ENCODE results near the gene NUP155.
"Not testable (repeated sequence)": the region's sequence is repeated elsewhere in the genome, so short reads cannot be mapped to it uniquely, and the experiment has no call there.

Gene NUP155

DNA sequence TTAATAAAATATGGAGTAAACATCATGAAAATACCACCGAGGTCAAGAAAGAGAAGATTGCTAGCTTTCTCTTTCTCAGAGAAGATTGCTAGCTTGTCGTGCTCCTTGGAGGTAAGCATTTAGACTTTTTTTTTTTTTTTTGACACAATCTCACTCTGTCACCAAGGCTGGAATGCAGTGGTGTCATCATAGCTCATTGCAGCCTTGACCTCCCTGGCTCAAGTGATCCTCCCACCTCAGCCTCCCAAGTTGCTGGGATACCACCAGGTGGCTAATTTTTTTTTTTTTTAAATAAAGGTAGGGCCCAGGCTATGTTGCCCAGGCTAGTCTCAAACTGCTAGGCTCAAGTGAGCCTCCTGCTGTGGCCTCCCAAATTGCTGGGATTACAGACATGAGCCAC lies 95.4 kb downstream of the NUP155 start:
- no peak for DNase-seq

DNA sequence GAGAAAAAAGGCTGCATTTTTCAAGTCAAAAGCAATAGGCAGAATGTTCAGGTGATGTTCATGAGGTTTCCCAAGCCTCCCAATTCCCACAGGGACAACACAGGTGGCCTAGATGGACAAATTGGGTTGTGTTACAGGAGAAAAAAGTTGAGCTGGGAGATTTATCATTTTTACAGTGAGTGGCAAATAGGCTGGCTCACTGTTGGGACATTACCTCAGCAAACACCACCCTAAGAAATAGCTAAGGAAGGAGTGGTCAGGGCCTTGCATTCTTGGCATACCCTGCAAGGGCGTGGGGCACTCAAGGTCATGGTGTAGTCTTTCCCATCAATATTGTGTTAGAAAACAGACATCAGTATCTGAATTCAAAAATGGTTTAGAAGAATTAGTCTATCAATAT lies 98.4 kb downstream of the NUP155 start:
- DNase-seq, result no peak

DNA sequence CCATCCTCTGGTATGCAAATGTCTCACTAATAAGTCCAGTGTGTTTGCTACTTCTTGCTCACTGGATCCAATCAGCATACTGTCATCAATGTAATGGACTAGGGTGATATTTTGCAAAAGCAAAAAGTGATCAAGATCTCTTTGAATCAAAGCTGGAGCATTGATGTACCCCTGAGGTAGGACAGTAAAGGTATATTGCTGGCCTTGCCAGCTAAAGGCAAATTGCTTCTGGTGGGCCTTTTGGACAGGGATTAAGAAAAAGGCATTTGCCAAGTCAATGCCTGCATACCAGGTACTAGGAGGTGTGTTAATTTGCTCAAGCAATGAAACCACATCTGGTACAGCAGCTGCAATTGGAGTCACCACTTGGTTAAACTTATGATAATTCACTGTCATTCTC lies 102.8 kb downstream of the NUP155 start:
- DNase-seq, result not testable (repeated sequence)

DNA sequence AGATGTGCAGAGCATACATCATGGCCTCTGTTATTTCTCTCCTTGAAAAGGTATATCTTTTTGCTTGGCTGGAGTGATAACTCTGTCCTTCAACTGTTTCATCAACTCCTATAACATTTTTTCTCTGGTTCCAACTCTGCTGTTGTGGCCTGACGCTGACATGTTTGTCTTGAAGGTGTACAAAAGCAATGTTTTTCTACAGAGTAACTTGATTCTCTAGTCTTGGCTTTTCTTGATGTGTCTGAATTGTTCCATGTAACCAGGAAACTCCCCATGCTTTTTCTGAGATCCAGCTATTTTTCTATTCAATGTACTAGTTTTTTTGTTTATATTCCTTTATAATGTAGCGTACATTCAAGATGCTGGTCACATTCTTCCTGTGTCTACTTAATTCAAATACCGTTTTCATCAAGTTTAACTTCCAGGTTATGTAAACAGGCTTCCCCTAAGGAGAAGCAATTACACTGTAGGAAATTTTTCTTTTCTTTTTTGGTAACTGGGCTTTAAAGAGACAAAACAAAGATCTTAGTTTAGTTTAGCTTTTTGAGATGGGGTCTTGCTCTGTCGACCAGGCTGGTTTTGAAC lies 115.0 kb downstream of the NUP155 start:
- no peak for DNase-seq

DNA sequence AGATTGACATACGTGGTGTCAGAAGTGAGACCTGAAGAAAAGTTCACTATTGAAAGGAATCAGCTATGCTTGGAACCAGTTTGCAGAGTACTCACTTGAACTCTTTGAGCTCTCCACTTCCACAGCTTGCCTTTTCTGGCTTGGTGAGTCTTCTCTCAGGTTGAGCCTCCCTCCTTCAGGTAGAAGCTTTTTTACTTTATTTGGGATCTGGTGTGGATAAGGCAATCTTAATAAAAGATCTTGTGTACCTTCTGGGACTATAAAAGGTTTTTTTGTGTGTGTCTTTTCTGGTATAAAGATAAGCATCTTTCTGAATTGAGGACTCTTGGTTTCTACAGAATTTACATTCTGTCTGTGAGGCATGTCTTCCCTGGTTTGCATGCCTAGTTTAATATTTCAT lies 116.3 kb downstream of the NUP155 start:
- no peak for DNase-seq

DNA sequence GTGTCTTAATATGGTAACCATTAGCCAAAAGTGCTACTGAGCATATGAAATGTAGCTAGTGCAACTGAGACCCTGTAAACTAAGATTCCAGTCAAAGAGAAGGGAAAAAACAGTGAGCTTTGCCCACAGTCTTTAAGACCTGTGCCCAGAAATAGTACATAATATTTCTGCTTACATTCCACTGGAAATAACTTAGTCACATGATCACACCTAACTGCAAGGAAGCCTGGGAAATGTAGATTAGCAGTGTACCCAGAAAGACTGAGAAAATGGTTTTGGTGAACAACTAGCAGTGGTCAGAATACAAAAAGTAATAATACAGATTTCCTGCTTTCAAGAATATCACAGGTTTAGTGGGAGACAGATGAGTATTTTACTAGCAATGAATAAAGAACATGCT lies 119.2 kb downstream of the NUP155 start:
- no peak for DNase-seq

DNA sequence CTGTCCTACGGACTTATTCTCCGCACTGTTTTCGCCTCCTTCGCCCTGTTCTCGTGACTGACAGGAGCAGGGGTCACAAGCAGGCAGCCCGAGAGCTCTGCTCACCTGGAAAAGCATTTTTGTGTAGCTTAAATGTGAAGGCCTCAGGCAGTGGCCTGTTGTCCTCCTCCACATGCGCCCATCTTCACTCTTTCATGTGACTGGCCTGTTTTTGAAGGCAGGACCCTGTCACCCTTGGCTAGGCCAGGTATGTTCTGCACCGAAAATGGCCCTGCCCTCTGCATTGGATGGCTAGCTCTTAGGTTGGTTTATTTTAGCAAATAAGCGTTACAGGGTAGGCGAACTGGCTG lies 121.1 kb downstream of the NUP155 start:
- DNase-seq, result no peak

DNA sequence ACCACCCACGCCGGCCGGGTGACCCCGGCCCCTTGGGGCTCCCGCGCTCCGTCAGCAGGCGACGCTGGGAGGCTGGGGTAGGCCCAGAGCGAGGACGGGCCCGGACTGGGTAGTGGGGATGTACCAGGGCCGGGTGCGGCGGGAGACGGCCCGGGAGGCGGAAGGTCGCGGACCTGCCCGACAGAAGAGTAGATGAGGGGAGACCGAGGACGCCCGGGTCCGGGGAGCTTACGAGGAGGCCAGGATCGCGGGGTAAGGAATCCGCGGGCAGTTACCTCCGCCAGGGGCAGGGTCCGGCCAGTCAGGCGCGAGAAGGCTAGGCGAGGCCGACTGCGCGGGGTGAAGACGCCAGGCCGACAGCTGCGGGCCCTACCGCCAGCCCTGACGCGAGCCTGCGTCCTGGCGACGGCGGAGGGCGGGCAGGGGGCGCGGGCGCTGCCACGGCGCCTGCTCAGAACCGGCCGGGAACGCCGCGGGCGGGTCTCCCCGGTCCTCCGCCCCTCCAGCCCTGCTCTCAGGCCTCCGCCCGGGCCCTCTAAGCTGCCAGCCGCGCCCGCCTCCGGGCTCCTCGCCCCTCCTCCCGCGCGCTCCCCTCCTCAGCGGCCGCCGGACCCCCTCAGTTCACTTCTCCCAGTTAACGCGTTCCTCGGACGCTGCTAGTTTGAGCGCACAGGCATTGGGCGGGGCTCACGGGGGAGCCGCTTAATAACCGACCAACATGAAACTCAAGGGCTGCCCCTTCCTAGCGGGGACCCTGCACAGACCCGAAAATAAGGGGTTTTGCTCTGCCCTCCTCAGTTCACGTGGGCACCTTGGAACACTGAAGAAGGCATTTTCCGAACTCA lies 121.7 kb downstream of the NUP155 start, which contains the start of gene CPLANE1:
Gene CPLANE1 (minus strand): TSS at position 407 of the 845 bp plus-strand sequence. CDS start 1,678 bp downstream, outside the sequence.
- DNase-seq, result peak; percentile 34

DNA sequence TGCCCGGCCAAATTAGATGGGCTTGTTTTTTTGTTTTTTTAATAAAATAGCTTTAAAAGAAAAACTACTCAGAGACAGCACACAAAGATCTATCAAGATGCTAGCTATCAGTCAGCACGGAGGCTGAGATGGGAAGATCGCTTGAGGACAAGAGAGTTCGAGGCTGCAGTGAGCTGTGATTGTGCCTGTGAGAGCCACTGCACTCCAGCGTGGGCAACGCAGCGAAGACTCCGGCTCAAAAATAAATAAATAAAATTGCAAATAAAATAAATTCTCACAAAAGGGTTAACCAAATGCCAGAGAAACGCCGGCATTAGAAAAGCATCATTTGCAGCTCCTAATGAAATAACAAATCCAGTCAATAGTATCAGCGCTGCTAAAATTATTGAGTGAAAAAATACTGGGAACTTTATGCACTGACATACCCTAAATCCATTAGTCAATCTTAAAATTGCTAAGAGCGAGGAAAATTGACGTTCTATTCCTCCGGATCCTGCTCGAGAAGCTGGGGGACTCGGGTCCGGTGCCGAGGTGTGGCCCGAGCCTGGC lies 122.4 kb downstream of the NUP155 start:
- no peak for DNase-seq

DNA sequence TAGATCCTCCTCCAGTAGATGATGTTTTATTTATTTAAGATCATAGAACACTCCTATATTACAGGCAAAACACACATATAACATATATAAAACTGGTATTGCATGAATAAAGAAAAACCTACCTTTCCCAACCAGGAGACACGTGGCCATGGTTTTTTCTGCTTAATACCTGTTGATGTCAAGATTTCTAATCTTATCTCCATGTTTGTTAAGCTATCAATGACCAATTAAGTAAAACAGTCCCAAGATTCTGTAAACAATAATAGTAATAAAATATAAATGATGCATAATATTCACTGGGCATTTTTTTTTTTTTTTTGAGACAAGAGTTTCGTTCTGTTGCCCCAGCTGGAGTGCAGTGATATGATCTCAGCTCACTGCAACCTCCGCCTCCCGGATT lies 123.4 kb downstream of the NUP155 start:
- no peak for DNase-seq

DNA sequence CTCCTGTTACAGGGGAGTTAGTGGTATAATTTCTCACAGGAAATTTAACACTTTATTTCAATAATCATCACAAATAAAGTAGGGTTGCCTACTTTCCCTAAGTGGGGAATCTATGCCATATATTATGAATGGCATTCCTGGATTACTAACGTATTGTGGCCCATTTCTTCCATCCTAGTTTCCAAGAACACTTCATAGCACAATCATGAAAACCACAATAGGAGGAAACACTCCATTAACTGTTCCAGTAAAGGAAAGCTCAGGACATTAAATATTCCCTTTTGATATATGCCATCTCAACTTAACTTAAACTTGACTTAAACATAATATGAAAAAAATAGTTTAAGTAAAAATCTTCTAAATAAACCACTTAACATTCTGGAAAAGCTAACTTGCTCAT lies 123.9 kb downstream of the NUP155 start:
- no peak for DNase-seq

Data from central memory CD4-positive, alpha-beta T cell (primary cell).